ENCODE measurements around the gene SPATA13. TPM values are rescaled to one million over a fixed set of nuclear protein-coding genes. Genes with fewer than 3 reads are reported as not detected.

Gene SPATA13
- total RNA-seq, 1 experiment from 2014 or later = 10.5 TPM

- ChIA-PET POLR2A (no interaction called here), CTCF (no interaction called here)
- intact Hi-C loops (cut with micrococcal nuclease; ENCODE audit: unreplicated experiment) = no loop called here
- Mint-ChIP-seq H3K27me3 (ENCODE audit: insufficient read depth, unreplicated experiment) (no peaks in the 10 kb centered on the region), H3K9me3 (ENCODE audit: unreplicated experiment) (no peaks in the 10 kb centered on the region), H3K36me3 (ENCODE audit: insufficient read depth, unreplicated experiment) (no peaks in the 10 kb centered on the region), H3K27ac (ENCODE audit: unreplicated experiment) (no peak overlapping the region), H3K4me3 (ENCODE audit: unreplicated experiment) (no peak overlapping the region), H3K4me1 (ENCODE audit: low read depth, unreplicated experiment) (peaks cover 16% of the 10 kb centered on the region)
- no peak for TF ChIP-seq CTCF (IDR thresholded peaks at IDR 0.05; ENCODE audit: insufficient read depth in 1 of 2, low read depth in 1 of 2, low read length in 1 of 2, severe bottlenecking in 1 of 2, unreplicated experiment in 1 of 2)
- no peaks in the 10 kb centered on the region for H3K36me3 ChIP-seq (ENCODE audit: control insufficient read depth, insufficient read depth, low read length)
- no peaks in the 10 kb centered on the region for H3K9me3 ChIP-seq
- peaks cover 12% of the 10 kb centered on the region for H3K4me1 ChIP-seq
- H3K4me3 ChIP-seq (ENCODE audit: low read depth, low read length) = no peak overlapping the region
- DNase-seq = no peak
- BruUV-seq (replicated peaks) = no TSS peak
- no peaks in the 10 kb centered on the region for H3K27me3 ChIP-seq (replicated peaks; ENCODE audit: control insufficient read depth, insufficient read depth, low read length)
Observed at GRCh38 chr13:24152292-24153214, 8.0 kb upstream of the SPATA13 start.

GRCh38 chr13:24153347-24153746, 7.2 kb upstream of the SPATA13 start:
- H3K9me3 Mint-ChIP-seq (ENCODE audit: unreplicated experiment) = no peaks in the 10 kb centered on the region
- peaks cover 11% of the 10 kb centered on the region for H3K4me1 ChIP-seq
- intact Hi-C loops (cut with micrococcal nuclease; ENCODE audit: unreplicated experiment) = no loop called here
- H3K27ac Mint-ChIP-seq (ENCODE audit: unreplicated experiment) = no peak overlapping the region
- peaks cover 15% of the 10 kb centered on the region for H3K4me1 Mint-ChIP-seq (ENCODE audit: low read depth, unreplicated experiment)
- ChIA-PET CTCF (no interaction called here), POLR2A (no interaction called here)
- DNase-seq = no peak
- H3K36me3 Mint-ChIP-seq (ENCODE audit: insufficient read depth, unreplicated experiment) = no peaks in the 10 kb centered on the region
- H3K4me3 Mint-ChIP-seq (ENCODE audit: unreplicated experiment) = no peak overlapping the region
- H3K36me3 ChIP-seq (ENCODE audit: control insufficient read depth, insufficient read depth, low read length) = no peaks in the 10 kb centered on the region
- H3K4me3 ChIP-seq (ENCODE audit: low read depth, low read length) = no peak overlapping the region
- no peaks in the 10 kb centered on the region for H3K27me3 Mint-ChIP-seq (ENCODE audit: insufficient read depth, unreplicated experiment)
- no peak for TF ChIP-seq CTCF (IDR thresholded peaks at IDR 0.05; ENCODE audit: insufficient read depth in 1 of 2, low read depth in 1 of 2, low read length in 1 of 2, severe bottlenecking in 1 of 2, unreplicated experiment in 1 of 2)
- H3K9me3 ChIP-seq = no peaks in the 10 kb centered on the region
- H3K27me3 ChIP-seq (replicated peaks; ENCODE audit: control insufficient read depth, insufficient read depth, low read length) = no peaks in the 10 kb centered on the region
- BruUV-seq (replicated peaks) = no TSS peak

GRCh38 chr13:24153979-24154701, 6.4 kb upstream of the SPATA13 start:
- Histone ChIP-seq H3K27me3 (replicated peaks; ENCODE audit: control insufficient read depth, insufficient read depth, low read length) (no peaks in the 10 kb centered on the region), H3K4me1 (peaks cover 3% of the 10 kb centered on the region), H3K9me3 (no peaks in the 10 kb centered on the region), H3K36me3 (ENCODE audit: control insufficient read depth, insufficient read depth, low read length) (no peaks in the 10 kb centered on the region), H3K4me3 (ENCODE audit: low read depth, low read length) (no peak overlapping the region)
- TF ChIP-seq CTCF (IDR thresholded peaks at IDR 0.05; ENCODE audit: insufficient read depth in 1 of 2, low read depth in 1 of 2, low read length in 1 of 2, severe bottlenecking in 1 of 2, unreplicated experiment in 1 of 2) = no peak
- Mint-ChIP-seq H3K27ac (ENCODE audit: unreplicated experiment) (no peak overlapping the region), H3K9me3 (ENCODE audit: unreplicated experiment) (no peaks in the 10 kb centered on the region), H3K4me3 (ENCODE audit: unreplicated experiment) (no peak overlapping the region), H3K36me3 (ENCODE audit: insufficient read depth, unreplicated experiment) (no peaks in the 10 kb centered on the region), H3K4me1 (ENCODE audit: low read depth, unreplicated experiment) (peaks cover 7% of the 10 kb centered on the region), H3K27me3 (ENCODE audit: insufficient read depth, unreplicated experiment) (no peaks in the 10 kb centered on the region)
- ChIA-PET POLR2A (no interaction called here), CTCF (interaction anchor here (0.9 kb wide), 1 partner anchor 27 kb away, joined by 3 read pairs; no protein-coding TSS in a partner anchor)
- no TSS peak for BruUV-seq (replicated peaks)
- no peak for DNase-seq
- intact Hi-C loops (cut with micrococcal nuclease; ENCODE audit: unreplicated experiment) = no loop called here

Measured in Caco-2 (cell line).